ENCODE results near the gene ATAD2B.

The ATAD2B gene

GRCh38 chr2:23836505-23836904, 90.4 kb downstream of the ATAD2B start:
- DNase-seq: no peak

DNA sequence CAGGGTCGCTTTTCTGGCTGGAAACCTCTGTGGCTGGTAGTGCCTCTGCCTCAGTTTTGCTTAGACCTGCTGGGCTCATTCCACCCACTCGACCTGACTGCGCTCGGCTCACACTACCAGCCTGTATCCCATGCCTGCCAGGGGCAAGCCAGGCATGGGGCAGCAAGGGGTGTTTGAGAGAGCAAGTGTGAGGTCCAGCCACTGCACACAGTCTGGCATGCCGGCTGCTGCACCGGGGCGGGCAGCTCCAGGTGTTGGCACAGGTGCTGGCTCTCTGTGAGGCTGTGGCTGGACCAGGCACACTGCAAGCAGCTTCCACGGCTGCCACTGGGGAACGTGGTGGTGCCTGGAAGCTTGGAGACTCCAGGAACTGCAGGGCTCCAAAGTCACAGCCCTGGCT, 90.9 kb downstream of the ATAD2B start:
- DNase-seq: no peak

- no peak for DNase-seq
These were observed 91.5 kb downstream of the ATAD2B start for GRCh38 chr2:23835423-23835822.

- no peak for DNase-seq
These were observed 97.9 kb downstream of the ATAD2B start for GRCh38 chr2:23828986-23829385.

- DNase-seq: no peak
These were observed 98.5 kb downstream of the ATAD2B start for GRCh38 chr2:23828256-23828980.

DNA sequence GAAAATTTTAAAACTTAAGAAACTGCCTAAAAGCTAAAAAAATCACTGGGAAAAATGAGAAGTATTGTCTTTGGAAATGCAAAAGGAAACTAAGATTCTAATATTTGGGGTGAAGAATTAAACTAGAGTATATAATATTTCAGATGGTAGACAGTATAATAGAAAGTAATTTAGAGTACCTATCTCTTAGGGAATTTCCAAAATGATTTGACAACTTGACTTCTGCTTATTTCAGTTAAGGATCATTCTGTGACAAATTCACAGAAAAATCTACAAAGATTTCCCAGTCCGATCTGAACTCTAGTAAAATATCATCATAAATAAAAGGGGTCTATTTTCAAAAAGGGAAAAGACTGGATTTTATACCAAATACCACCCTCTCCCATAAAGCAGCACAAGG, 99.6 kb downstream of the ATAD2B start:
- no peak for DNase-seq

GRCh38 chr2:23826771-23827170, 100.2 kb downstream of the ATAD2B start:
- DNase-seq: no peak

DNA sequence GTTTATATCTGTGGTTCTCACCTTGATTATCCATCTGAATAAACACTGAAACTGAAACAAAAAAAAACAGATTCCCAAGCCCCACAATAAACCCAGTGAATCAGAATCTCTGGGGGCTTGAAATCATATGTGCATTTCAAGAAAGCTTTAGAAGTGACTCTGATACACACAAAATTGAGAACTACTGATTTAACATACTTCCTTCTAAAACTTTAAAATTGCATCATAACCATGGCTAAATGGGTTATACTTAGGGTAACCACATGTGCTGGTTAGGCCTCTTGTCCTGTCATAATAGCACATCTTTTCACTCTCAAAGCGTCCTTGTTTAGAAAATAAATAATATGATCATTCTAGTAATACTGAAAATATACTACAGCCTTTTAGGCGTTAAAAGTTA, 100.9 kb downstream of the ATAD2B start:
- no peak for DNase-seq

DNA sequence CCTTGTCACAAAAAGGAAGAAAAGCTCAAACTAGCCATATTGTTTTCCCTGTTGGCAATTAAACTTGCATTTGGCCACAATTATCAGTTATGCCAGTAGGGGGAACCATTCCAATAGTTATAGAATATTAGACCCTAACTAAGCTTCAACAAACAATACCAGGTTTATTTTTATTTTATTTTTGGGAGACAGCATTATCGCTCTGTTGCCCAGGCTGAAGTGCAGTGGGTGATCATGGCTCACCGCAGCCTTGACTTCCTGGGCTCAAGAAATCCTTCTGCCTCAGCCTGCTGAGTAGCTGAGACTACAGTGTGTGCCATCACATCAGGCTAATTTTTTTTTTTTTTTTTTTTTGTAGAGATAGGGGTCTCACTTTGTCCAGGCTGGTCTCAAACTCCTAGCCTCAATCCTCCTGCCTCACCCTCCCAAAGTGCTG, 102.1 kb downstream of the ATAD2B start:
- DNase-seq: no peak

DNA sequence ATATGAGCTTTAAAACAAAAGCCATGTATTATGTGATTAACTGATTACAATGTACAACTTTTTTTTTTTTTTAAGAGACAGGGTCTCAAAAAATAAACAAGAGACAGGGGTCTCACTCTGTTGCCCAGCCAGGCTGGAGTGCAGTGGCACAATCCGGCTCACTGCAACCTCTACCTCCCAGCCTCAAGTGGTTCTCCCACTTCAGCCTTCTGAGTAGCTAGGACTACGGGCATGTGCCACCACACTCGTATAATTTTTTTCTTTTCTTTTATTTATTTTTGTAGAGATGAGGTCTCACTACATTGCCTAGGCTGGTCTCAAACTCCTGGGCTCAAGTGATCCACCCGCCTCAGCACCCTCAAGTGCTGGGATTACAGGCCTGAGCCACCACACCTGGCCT, 103.1 kb downstream of the ATAD2B start:
- no peak for DNase-seq

DNA sequence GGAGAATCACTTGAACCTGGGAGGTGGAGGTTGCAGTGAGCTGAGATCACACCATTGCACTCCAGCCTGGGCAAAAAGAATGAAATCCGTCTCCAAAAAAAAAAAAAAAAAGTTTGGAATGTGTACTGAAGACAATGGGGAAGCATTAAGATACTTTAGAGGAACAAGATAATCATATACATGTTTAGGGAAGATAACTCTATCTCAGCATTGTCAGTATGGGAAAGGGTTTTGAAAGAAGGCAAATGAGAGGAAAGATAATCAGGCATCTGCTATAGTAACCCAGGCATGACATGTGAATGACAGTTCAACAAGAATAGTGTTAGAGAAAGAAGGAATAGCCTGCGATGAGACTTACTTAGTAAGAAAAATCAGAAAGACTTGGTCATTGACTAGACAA, 112.0 kb downstream of the ATAD2B start:
- DNase-seq: no peak

- no peak for DNase-seq
These were observed 113.5 kb downstream of the ATAD2B start for GRCh38 chr2:23813438-23813837.

GRCh38 chr2:23809150-23809549, 117.8 kb downstream of the ATAD2B start:
- no peak for DNase-seq

- no peak for DNase-seq
These were observed 120.2 kb downstream of the ATAD2B start for GRCh38 chr2:23806665-23807249.

DNA sequence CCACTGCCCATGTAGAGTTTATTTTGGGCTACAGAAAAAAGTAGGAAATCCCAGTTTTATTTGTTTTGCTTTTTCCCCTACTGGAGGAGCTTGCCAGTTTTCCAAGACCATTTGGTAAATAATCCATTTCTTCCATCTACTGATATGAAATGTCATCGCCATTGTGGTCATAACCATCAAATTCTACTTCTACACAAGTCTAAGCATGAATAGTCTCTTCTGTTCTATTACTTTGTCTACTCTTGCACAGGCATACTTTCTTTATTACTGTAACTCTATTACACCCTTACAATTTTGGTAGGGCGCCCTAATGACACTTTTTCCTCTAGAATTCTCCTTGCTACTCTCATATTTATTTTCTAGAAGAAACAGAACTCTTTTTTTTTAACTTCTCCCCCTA, 120.7 kb downstream of the ATAD2B start:
- DNase-seq: no peak

DNA sequence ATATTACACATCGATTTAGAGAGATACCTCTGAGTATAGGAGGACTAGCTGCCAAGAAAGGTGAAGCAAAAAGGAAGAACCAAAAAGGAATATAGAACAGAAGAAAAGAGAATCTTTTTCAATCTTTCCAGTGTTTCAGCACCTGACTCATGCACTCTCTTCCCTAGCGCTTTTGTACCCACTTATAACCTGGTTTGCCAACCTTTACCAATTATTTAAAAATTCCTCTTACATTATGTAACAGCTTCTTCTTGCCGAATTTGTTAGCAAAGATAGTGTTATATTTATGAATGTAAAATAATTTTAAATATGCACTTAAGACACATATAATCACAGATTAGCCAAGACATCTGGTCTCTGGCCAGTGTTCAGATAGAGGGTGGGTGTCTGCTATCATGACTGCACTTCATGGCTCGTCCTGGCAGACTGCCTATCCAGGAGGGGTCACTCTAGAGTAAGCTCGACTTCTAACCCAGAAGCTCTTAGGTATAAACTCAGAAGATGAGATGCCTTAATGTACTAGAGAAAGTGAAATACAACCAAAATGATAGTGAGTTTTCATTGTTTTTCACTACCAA, 122.9 kb downstream of the ATAD2B start:
- DNase-seq: no peak

DNA sequence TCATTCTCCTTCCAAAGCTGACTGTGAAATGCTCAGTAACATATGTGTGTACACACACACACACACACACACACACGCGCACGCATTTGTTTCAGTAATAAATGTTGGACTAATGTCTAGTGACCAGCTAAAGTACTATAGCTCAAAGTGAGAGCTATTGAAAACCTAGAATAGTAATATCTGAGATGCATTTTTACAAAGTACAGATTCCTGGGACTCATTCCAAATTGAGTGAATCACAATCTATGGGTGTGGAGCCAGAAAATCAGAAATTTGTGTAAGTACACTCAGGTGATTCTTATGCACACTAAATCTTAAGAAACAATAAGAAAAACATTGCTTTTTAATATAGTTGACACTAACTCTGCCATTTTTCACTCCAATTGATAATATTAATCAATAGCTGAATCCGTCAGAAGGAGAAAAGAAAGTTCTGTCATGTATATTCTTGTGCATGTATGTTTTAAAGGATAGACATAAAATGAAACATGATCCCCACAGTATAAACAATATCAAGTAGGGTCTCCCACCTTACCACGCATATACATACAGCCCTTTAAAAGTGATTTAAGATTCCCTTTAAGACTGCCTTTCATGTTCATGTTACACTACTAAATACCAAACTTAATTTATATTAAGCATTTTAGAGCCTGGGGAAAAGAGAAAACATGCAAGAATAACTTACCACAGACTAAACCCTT, 123.5 kb downstream of the ATAD2B start:
- no peak for DNase-seq

DNA sequence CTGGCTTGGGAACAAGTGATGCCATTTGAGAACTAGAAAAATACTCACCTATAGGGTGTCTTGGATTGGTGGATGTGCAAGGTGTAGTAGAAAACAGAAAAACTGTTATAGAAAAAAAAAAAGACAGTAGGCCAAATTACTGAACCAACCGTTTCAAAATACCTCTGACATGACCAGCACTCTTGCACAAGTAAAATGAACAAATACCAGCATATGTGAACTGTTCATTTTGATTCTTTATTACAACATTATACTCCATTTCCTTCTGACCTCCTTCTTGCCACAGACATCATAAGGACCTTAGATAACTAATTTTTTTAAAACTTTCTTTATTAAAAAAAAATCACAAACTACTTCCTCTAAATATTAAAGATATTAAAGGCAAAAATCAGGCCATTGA, 125.5 kb downstream of the ATAD2B start:
- no peak for DNase-seq

DNA sequence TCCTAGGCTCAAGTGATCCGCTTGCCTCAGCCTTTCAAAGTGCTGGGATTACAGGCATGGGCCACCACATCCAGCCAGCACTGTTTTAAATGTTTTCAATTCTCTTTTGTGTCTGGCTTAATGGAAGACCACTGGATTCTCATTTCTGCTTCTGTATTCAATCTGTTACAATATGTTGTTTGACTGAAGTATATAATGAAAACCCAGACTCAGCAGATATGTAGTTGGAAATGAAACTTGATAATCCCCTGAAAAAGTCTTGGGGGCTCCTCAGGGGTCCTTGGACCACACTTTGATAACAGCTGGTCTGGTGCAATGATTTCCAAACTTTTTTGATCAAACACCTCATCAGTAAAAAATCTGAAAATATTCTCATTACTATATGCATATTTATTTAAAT, 132.7 kb downstream of the ATAD2B start:
- DNase-seq: no peak

GRCh38 chr2:23793476-23793875, 133.4 kb downstream of the ATAD2B start:
- DNase-seq: no peak

DNA sequence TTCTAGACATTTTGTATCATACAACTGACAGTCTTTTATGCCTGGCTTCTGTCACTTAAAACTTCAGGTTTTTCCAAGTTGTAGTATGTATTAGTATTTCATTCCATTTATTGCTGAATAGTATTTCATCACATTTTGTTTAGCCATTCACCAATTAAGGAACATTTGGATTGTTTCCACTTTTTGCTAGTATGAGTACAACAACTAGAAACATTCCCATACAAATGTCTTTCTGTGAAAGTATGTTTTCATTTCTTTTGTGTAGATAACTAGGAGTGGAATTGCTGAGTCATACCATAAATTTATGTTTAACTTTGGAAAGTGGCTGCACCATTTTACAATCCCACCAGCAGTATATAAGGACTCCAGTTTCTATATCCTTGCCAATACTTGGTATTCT, 135.9 kb downstream of the ATAD2B start:
- no peak for DNase-seq

DNA sequence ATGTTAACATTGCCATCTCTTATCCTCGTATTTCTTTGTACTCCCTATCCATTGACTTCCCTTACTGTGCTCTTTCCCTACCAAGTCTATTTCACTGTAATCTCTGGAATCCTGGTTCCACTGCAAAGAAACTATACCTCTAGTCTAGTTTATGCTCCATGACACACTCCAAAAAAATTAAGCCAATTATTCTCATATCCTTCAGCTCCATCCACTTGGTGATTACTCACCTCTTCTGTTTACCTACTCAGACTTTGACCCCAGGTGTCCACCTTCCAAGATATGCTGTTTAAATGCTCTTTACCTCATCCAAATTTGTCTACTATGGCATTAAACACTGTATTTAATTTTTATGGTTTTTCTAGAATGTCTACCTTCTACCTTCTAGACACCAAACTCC, 137.9 kb downstream of the ATAD2B start:
- no peak for DNase-seq

DNA sequence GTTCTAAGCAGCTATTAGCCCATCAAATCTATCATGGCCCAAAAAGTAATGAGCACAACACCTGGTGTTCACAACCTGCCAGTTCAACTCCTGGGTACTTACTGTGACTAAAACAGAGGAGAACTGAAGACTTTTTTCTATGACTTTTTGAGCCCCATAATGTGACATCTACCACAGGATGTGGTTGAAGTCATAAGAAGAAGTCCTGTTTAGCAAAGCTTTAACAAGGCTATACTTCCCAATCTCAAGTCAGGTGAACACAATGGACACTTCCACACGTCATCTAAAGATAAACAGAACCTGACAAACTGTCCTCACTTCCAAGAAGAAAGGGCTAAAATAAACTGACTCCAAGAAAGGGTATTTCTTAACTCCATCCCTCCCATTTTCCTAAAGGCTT, 138.8 kb downstream of the ATAD2B start:
- no peak for DNase-seq

DNA sequence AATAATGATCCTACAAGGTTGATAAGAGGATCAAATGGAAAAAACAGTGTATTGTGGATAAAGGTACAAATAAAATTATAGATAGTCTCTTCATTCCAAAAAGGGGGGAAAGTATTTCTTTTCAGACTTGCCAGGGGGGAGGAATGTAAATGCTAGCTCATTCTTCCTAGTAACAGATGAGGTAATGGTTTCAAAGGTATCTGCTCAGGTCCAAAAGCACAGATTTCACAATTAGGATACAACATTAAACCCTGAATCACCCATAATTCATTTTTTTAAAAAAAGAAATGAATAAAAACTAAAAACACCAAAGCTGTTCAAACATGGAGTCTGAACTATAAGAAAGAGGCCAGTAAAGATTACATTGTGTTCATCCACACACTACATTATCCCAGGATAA, 142.0 kb downstream of the ATAD2B start:
- no peak for DNase-seq

All from activated CD4-positive, CD25-positive, alpha-beta regulatory T cell (primary cell).